AG20443 (cell line): Measurements from ENCODE around the gene RBM4B.
A peak's percentile ranks its signal among the peaks of the same experiment; 100 is the strongest.
"Not testable (repeated sequence)": the region's sequence is repeated elsewhere in the genome, so short reads cannot be mapped to it uniquely, and the experiment has no call there.

Experiments used
- DNase-seq: peaks from one replicate; pipeline ENCODE4 v3.0.0; 2012; ENCODE audit warnings: low spot score, mixed read lengths

The RBM4B gene

GRCh38 chr11:66639814-66640340 is 37.8 kb downstream of the RBM4B start:
- not testable (repeated sequence) for DNase-seq

DNA sequence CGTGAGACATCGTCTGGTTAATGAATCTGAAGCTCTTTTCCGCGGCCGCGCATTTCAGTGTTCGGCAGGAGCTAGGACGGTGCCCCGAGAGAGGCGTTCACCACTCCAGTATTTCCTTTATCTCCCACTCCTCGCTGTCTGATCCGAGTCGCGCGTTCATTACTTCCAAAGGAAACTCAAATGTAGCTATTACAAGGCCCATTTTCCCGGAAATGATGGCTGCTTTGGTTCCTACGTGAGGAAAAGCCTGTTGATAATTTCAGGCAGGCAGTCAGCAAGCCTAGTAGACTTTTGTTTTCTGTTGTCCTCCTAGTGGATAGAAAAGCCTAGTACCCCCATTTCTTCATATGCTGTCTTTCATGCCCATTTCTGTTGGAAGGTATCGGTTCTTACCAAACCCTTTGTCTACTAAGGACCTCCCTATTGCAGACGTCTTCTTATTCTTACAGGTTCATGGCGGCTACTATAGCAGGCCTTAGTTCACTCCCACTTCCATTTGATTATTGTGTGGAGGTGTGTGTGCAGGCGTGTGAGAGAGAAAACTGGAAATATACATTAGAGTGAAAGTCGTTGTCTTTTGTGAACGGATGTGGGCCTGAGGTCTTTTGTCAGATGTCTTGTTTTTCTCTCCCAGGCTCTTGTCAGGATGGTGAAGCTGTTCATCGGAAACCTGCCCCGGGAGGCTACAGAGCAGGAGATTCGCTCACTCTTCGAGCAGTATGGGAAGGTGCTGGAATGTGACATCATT is 38.4 kb downstream of the RBM4B start:
- peak; percentile 28 for DNase-seq

- DNase-seq, result peak; percentile 99
Measured at GRCh38 chr11:66638177-66639065, 39.3 kb downstream of the RBM4B start, which contains the start of gene RBM4. Gene RBM4 (plus strand): TSS chr11:66638703. CDS start chr11:66639712, 1,009 bp downstream.

GRCh38 chr11:66637557-66638176 is 40.0 kb downstream of the RBM4B start:
- DNase-seq, result no peak

GRCh38 chr11:66636411-66636810 is 41.3 kb downstream of the RBM4B start:
- DNase-seq, result no peak

GRCh38 chr11:66632952-66633351 is 44.7 kb downstream of the RBM4B start:
- no peak for DNase-seq

DNA sequence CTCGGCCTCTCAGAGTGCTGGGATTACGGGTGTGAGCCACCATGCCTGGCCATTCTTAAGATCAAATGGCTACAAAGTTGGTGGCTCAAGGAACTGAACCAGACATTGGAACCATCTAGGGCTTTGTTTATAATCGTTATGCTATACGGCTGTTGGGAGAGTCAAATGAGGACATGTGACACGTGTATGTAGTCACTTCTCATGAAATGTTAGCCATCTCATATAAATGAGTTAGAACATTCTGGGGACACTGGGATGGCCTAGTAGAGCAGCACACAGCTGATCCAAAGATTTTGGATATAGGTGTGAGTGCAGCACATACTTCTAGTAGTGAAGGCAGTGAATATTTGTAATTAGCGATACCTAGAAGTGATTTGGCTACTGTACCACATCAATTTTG is 45.8 kb downstream of the RBM4B start:
- DNase-seq, result no peak

GRCh38 chr11:66629356-66629755 is 48.3 kb downstream of the RBM4B start:
- no peak for DNase-seq

DNA sequence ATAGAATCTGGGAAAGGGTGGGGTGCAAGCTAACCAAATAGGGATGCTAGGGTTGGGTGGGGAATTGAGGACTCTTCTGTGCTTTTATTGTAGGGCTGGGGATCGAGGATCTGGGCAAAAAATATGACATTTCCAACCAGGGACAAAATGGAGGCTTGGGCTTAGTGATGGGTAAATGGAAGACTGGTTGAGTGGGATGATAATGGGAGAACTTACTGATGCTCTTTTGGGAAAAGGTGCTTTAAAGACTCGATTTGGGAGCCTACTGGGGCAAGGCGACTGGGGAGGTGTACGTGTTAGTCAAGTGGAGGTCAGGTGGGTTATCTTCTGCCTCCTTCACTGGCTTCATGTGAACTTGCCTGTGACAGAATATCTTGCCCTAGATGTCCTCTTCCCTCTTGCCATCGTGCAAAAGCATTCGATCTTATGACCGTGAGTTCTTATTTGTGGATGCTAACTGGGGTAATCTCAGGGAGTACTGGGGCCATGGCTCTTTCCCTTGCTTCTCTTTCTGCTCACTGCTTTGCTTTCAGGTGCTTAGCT is 49.6 kb downstream of the RBM4B start:
- no peak for DNase-seq

DNA sequence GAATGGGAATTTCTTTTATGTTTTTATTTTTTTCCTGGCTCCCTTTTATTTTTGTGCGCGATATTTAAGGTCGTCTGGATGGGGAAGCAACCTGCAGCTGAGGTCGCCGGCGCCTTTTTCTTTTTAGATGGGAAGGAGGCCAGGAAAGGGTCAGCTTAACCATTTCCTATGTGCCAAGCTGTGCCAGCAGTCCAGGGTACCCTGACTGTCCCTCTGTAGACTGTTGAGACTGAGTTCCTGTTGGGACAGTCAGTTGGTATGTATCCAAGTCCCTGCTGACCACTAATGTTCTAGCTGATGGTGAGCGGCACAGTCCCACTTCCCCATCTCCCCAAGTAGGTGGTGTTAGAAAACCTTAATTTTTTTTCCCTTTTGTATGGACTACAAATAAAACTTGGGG is 50.8 kb downstream of the RBM4B start:
- DNase-seq, result no peak

- no peak for DNase-seq
Measured at GRCh38 chr11:66626382-66626781, 51.3 kb downstream of the RBM4B start.

DNA sequence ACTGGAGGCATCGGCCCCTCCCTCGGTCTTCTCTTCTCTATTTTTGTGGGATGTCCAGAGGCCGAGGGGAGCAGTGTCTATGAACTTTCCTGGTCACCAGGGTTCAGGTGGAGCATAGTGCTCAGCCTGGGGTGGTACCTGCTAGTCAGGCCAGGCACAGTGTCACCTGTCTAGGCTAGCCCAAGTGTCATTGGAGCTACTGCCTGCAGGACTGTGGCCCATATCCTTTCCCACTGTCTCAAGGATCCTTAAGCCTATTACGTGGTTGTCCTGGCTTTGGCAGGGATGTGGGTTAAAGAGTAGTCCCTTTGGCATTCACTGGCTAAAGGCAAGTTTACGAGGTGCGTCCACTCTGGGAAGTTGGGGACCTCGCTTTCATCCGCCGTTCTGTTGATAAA is 51.9 kb downstream of the RBM4B start:
- DNase-seq, result no peak

DNA sequence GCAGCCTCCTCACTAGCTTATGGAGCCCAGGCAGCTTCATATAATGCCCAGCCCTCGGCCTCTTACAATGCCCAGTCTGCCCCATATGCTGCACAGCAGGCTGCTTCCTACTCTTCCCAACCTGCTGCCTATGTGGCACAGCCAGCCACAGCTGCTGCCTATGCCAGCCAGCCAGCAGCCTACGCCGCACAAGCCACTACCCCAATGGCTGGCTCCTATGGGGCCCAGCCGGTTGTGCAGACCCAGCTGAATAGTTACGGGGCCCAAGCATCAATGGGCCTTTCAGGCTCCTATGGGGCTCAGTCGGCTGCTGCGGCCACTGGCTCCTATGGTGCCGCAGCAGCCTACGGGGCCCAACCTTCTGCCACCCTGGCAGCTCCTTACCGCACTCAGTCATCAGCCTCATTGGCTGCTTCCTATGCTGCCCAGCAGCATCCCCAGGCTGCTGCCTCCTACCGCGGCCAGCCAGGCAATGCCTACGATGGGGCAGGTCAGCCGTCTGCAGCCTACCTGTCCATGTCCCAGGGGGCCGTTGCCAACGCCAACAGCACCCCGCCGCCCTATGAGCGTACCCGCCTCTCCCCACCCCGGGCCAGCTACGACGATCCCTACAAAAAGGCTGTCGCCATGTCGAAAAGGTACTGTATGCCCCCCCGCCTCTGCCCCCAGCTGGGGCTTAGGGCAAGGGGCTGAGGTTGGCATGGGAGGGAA is 52.5 kb downstream of the RBM4B start:
- no peak for DNase-seq

DNA sequence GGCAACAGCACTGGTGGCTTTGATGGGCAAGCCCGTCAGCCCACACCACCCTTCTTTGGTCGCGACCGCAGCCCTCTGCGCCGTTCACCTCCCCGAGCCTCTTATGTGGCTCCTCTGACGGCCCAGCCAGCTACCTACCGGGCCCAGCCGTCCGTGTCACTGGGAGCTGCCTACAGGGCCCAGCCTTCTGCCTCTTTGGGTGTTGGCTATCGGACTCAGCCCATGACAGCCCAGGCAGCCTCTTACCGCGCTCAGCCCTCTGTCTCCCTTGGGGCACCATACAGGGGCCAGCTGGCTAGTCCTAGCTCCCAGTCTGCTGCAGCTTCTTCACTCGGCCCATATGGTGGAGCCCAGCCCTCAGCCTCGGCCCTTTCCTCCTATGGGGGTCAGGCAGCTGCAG is 53.2 kb downstream of the RBM4B start:
- DNase-seq, result no peak

DNA sequence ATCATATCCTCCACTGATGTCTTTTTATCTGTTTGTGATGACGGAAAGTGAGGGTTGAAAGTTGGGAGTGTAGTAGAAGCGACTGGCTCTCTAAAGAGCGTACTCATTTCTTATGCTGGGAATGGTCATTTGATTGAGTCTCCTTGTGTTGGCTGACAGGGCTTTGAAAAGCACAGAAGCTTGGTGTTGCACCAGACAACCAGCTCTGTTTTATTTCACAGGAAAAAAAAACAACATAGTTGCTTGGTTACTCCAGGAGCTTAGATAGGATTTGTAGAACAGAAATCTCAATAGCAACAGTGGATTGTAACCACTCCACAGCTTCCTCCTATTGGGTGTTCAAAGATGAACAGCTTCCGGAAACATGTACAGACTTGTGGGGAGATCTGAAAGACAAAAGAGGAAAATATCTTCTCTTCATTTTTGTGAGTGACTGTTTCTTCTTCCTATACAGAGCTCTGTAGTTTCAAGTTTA is 58.6 kb downstream of the RBM4B start:
- DNase-seq, result peak; percentile 22

DNA sequence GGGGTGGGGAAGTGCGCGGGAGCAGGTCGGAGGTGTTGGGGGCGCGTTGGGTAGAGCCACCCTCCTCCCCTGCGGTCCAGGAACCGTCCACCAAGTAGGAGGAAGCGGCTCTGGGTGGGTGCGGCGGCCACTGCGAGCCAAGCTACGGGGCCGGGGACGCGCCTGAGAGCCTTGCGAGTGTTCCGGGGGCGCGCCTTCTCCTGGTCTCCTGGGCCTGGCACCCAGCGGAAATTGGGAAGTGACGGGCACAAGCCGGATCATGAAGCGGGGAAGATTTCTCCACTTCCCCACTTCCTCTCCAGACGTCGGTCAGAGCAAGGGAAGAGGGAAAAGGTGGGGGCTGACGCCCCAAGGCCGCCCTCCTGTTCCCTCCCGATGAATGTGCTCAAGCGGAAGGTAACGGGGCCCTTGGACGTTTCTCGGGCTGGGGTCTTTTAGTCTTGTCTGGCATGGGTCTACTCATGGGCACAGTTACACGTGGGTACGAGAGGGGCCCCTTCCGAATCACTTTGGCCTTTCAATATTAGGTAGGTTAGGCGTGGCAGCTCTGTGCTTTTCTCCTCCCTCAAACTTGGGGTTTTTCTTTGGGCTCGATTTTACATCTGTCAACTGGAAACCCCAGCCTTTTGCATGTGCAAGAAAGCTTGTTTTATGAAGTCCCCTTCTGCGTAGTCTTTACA is 60.4 kb downstream of the RBM4B start:
- DNase-seq, result no peak

- peak; percentile 99 for DNase-seq
Measured at GRCh38 chr11:66616379-66617154, 61.1 kb downstream of the RBM4B start, which contains the start of gene RBM14. Gene RBM14 (plus strand): TSS chr11:66616630. CDS start chr11:66616721, 91 bp downstream.
